ENCODE data around the gene DDIT3. TPM values are rescaled to one million over a fixed set of nuclear protein-coding genes. Genes with fewer than 3 reads are reported as not detected.

Gene DDIT3
- total and polyA plus RNA-seq, 5 donors: 21.8 to 54.6 (median 22.3) TPM

DNA sequence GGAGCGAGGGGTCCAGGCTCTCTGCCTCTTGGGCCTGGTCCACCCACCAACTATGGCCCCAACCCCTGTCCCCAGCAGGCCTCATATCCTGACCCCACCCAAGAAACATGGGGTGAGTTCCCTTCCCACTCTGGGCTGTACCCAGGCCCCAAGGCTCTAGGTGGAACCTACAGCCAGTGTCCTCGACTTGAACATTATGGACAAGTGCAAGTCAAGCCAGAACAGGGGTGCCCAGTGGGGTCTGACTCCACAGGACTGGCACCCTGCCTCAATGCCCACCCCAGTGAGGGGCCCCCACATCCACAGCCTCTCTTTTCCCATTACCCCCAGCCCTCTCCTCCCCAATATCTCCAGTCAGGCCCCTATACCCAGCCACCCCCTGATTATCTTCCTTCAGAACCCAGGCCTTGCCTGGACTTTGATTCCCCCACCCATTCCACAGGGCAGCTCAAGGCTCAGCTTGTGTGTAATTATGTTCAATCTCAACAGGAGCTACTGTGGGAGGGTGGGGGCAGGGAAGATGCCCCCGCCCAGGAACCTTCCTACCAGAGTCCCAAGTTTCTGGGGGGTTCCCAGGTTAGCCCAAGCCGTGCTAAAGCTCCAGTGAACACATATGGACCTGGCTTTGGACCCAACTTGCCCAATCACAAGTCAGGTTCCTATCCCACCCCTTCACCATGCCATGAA, 49.2 kb downstream of the DDIT3 start:
- WGBS: 88% methylated on average over 4 of the region's 4 CpGs
- H3K4me1 ChIP-seq (ENCODE audit: control insufficient read depth, insufficient read depth, low read length): no peaks in the 10 kb centered on the region
- DNase-seq (peak in 1 of 3 donors; percentile 12), ATAC-seq (no peak)
- no peaks in the 10 kb centered on the region for H3K9me3 ChIP-seq (ENCODE audit: control insufficient read depth, low read length)
- no peak overlapping the region for H3K4me3 ChIP-seq (ENCODE audit: low read length)
- H3K27ac ChIP-seq (ENCODE audit: low read length): no peak overlapping the region
- no peaks in the 10 kb centered on the region for H3K27me3 ChIP-seq (ENCODE audit: control insufficient read depth, insufficient read depth)
- intact Hi-C loops (cut with DNase I): no loop called here

DNA sequence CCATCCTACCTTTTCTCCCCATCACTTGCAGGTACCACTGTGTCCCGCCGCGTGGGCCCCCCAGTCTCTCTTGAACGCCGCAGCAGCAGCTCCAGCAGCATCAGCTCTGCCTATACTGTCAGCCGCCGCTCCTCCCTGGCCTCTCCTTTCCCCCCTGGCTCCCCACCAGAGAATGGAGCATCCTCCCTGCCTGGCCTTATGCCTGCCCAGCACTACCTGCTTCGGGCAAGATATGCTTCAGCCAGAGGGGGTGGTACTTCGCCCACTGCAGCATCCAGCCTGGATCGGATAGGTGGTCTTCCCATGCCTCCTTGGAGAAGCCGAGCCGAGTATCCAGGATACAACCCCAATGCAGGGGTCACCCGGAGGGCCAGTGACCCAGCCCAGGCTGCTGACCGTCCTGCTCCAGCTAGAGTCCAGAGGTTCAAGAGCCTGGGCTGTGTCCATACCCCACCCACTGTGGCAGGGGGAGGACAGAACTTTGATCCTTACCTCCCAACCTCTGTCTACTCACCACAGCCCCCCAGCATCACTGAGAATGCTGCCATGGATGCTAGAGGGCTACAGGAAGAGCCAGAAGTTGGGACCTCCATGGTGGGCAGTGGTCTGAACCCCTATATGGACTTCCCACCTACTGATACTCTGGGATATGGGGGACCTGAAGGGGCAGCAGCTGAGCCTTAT, 49.9 kb downstream of the DDIT3 start:
- Histone ChIP-seq H3K27me3 (ENCODE audit: control insufficient read depth, insufficient read depth) (no peaks in the 10 kb centered on the region), H3K27ac (ENCODE audit: low read length) (no peak overlapping the region), H3K9me3 (ENCODE audit: control insufficient read depth, low read length) (no peaks in the 10 kb centered on the region), H3K4me3 (ENCODE audit: low read length) (no peak overlapping the region), H3K4me1 (ENCODE audit: control insufficient read depth, insufficient read depth, low read length) (no peaks in the 10 kb centered on the region)
- no peak for ATAC-seq
- DNase-seq: peak in 1 of 3 donors; percentile 19
- intact Hi-C loops (cut with DNase I): no loop called here
- 93% methylated on average over 14 of the region's 14 CpGs for WGBS

GRCh38 chr12:57469296-57470164, 50.8 kb downstream of the DDIT3 start:
- intact Hi-C loops (cut with DNase I): loop anchor here in 1 of 4 donors (10.0 kb wide), 1 partner anchor 155 kb away; no protein-coding TSS in a partner anchor
- H3K4me3 ChIP-seq (ENCODE audit: low read length): no peak overlapping the region
- H3K27ac ChIP-seq (ENCODE audit: low read length): no peak overlapping the region
- WGBS: 83% methylated on average over 10 of the region's 10 CpGs
- no peaks in the 10 kb centered on the region for H3K4me1 ChIP-seq (ENCODE audit: control insufficient read depth, insufficient read depth, low read length)
- no peaks in the 10 kb centered on the region for H3K9me3 ChIP-seq (ENCODE audit: control insufficient read depth, low read length)
- peak in 1 of 3 donors; percentile 21 for DNase-seq
- ATAC-seq: no peak
- H3K27me3 ChIP-seq (ENCODE audit: control insufficient read depth, insufficient read depth): no peaks in the 10 kb centered on the region

DNA sequence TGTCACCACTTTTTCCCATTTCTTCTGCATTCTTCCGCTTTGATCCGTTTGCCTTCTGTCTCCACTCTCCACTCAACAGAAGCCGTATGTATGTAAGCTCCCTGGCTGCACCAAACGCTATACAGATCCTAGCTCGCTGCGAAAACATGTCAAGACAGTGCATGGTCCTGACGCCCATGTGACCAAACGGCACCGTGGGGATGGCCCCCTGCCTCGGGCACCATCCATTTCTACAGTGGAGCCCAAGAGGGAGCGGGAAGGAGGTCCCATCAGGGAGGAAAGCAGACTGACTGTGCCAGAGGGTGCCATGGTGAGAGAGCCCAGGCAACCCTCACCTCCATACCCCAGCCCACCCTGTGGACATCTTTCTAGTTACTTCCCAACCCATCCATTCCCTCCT, 52.4 kb downstream of the DDIT3 start:
- Histone ChIP-seq H3K9me3 (ENCODE audit: control insufficient read depth, low read length) (no peaks in the 10 kb centered on the region), H3K4me3 (ENCODE audit: low read length) (no peak overlapping the region), H3K27me3 (ENCODE audit: control insufficient read depth, insufficient read depth) (no peaks in the 10 kb centered on the region), H3K27ac (ENCODE audit: low read length) (no peak overlapping the region), H3K4me1 (ENCODE audit: control insufficient read depth, insufficient read depth, low read length) (no peaks in the 10 kb centered on the region)
- 79% methylated on average over 11 of the region's 11 CpGs for WGBS
- intact Hi-C loops (cut with DNase I): loop anchor here in 1 of 4 donors (10.0 kb wide), 1 partner anchor 157 kb away; no protein-coding TSS in a partner anchor
- DNase-seq (no peak), ATAC-seq (no peak)

- Histone ChIP-seq H3K27ac (ENCODE audit: low read length) (no peak overlapping the region), H3K4me3 (ENCODE audit: low read length) (no peak overlapping the region), H3K4me1 (ENCODE audit: control insufficient read depth, insufficient read depth, low read length) (no peaks in the 10 kb centered on the region), H3K9me3 (ENCODE audit: control insufficient read depth, low read length) (no peaks in the 10 kb centered on the region), H3K27me3 (ENCODE audit: control insufficient read depth, insufficient read depth) (no peaks in the 10 kb centered on the region)
- intact Hi-C loops (cut with DNase I): loop anchor here in 1 of 4 donors (10.0 kb wide), 1 partner anchor 157 kb away; no protein-coding TSS in a partner anchor
- ATAC-seq (no peak), DNase-seq (no peak)
- 88% methylated on average over 12 of the region's 12 CpGs for WGBS
These were observed 53.0 kb downstream of the DDIT3 start for GRCh38 chr12:57467212-57467874.

Small RNA genes within 50 kb of the gene (microRNA-seq; reads per million reads assigned to microRNA genes)
- gene MIR616: 0 to 0.42 reads per million in 2 donors
- 0 reads per million in 2 donors for gene MIR6758

Other genes with a start within 250 kb of the DDIT3 start
- gene R3HDM2, start 89.5 kb downstream of the DDIT3 start, total RNA-seq: 10 to 100 TPM; 68.3 to 85.2 (median 76.5) TPM
- 23.1 TPM for gene R3HDM2, start 89.5 kb downstream of the DDIT3 start, polyA plus RNA-seq
- gene INHBC, start 85.7 kb downstream of the DDIT3 start, total RNA-seq: not detected
- gene INHBC, start 85.7 kb downstream of the DDIT3 start, polyA plus RNA-seq: not detected
- gene INHBE, start 65.2 kb downstream of the DDIT3 start, total RNA-seq: not detected
- not detected for gene INHBE, start 65.2 kb downstream of the DDIT3 start, polyA plus RNA-seq
- 1 to 10 TPM; 1.6 to 3.1 (median 2.5) TPM for gene GLI1, start 60.7 kb downstream of the DDIT3 start, total RNA-seq
- 0.59 TPM for gene GLI1, start 60.7 kb downstream of the DDIT3 start, polyA plus RNA-seq
- 10 to 100 TPM in 1 of 4 donors, 1 to 10 TPM in 3; 4.8 to 10.2 (median 7.5) TPM for gene ARHGAP9, start 40.6 kb downstream of the DDIT3 start, total RNA-seq
- gene ARHGAP9, start 40.6 kb downstream of the DDIT3 start, polyA plus RNA-seq: 3.0 TPM
- 10 to 100 TPM; 68.6 to 89.8 (median 72.8) TPM for gene MARS1, start 32.4 kb downstream of the DDIT3 start, total RNA-seq
- 54.9 TPM for gene MARS1, start 32.4 kb downstream of the DDIT3 start, polyA plus RNA-seq
- 10 to 100 TPM; 35.7 to 50.9 (median 41.6) TPM for gene MBD6, start 2.3 kb upstream of the DDIT3 start, total RNA-seq
- gene MBD6, start 2.3 kb upstream of the DDIT3 start, polyA plus RNA-seq: 16.4 TPM
- 10 to 100 TPM; 88.6 to 92.4 (median 89.5) TPM for gene DCTN2, start 26.7 kb upstream of the DDIT3 start, total RNA-seq
- 99.2 TPM for gene DCTN2, start 26.7 kb upstream of the DDIT3 start, polyA plus RNA-seq
- gene KIF5A, start 29.5 kb upstream of the DDIT3 start, total RNA-seq: under 1 TPM; 0.09 to 0.31 (median 0.20) TPM
- 0.20 TPM for gene KIF5A, start 29.5 kb upstream of the DDIT3 start, polyA plus RNA-seq
- 10 to 100 TPM; 14.9 to 17.1 (median 15.6) TPM for gene PIP4K2C, start 70.7 kb upstream of the DDIT3 start, total RNA-seq
- 8.7 TPM for gene PIP4K2C, start 70.7 kb upstream of the DDIT3 start, polyA plus RNA-seq
- gene DTX3, start 84.3 kb upstream of the DDIT3 start, total RNA-seq: 10 to 100 TPM; 29.3 to 44.6 (median 38.1) TPM
- gene DTX3, start 84.3 kb upstream of the DDIT3 start, polyA plus RNA-seq: 28.9 TPM
- 10 to 100 TPM; 14.0 to 22.6 (median 18.1) TPM for gene ARHGEF25, start 90.9 kb upstream of the DDIT3 start, total RNA-seq
- 21.3 TPM for gene ARHGEF25, start 90.9 kb upstream of the DDIT3 start, polyA plus RNA-seq
- 1 to 10 TPM; 1.2 to 2.5 (median 2.2) TPM for gene B4GALNT1, start 112.7 kb upstream of the DDIT3 start, total RNA-seq
- 3.3 TPM for gene B4GALNT1, start 112.7 kb upstream of the DDIT3 start, polyA plus RNA-seq
- gene OS9, start 173.6 kb upstream of the DDIT3 start, total RNA-seq: 100 to 1,000 TPM; 145 to 168 (median 154) TPM
- gene OS9, start 173.6 kb upstream of the DDIT3 start, polyA plus RNA-seq: 127 TPM
- gene AGAP2, start 218.2 kb upstream of the DDIT3 start, total RNA-seq: under 1 TPM; 0.53 to 0.91 (median 0.72) TPM
- gene AGAP2, start 218.2 kb upstream of the DDIT3 start, polyA plus RNA-seq: 1.7 TPM
- 10 to 100 TPM; 31.5 to 41.3 (median 34.5) TPM for gene TSPAN31, start 224.5 kb upstream of the DDIT3 start, total RNA-seq
- 43.9 TPM for gene TSPAN31, start 224.5 kb upstream of the DDIT3 start, polyA plus RNA-seq
- gene CDK4, start 231.8 kb upstream of the DDIT3 start, total RNA-seq: 10 to 100 TPM; 50.9 to 53.9 (median 53.4) TPM
- gene CDK4, start 231.8 kb upstream of the DDIT3 start, polyA plus RNA-seq: 29.7 TPM
- gene MARCHF9, start 234.6 kb upstream of the DDIT3 start, total RNA-seq: 10 to 100 TPM; 15.2 to 17.8 (median 16.4) TPM
- 14.3 TPM for gene MARCHF9, start 234.6 kb upstream of the DDIT3 start, polyA plus RNA-seq
- under 1 TPM in 3 of 4 donors, not detected in 1; 0.12 to 0.22 (median 0.14) TPM for gene CYP27B1, start 246.6 kb upstream of the DDIT3 start, total RNA-seq
- 0.18 TPM for gene CYP27B1, start 246.6 kb upstream of the DDIT3 start, polyA plus RNA-seq

Data from right cardiac atrium (tissue), 5 donors.